ENCODE measurements around the gene OTOP2.
"Not testable (repeated sequence)": the region's sequence is repeated elsewhere in the genome, so short reads cannot be mapped to it uniquely, and the experiment has no call there.

Gene OTOP2

GRCh38 chr17:74901353-74902135 lies 22.5 kb upstream of the OTOP2 start:
- no peak for DNase-seq

GRCh38 chr17:74903034-74903433 lies 21.0 kb upstream of the OTOP2 start:
- no peak for DNase-seq

- DNase-seq = no peak
Measured at GRCh38 chr17:74903671-74904070, 20.4 kb upstream of the OTOP2 start.

GRCh38 chr17:74904687-74905409 lies 19.2 kb upstream of the OTOP2 start:
- no peak for DNase-seq

GRCh38 chr17:74906214-74906793 lies 17.8 kb upstream of the OTOP2 start:
- not testable (repeated sequence) for DNase-seq

GRCh38 chr17:74907012-74907411 lies 17.1 kb upstream of the OTOP2 start:
- DNase-seq = no peak

GRCh38 chr17:74909097-74909496 lies 15.0 kb upstream of the OTOP2 start:
- DNase-seq = not testable (repeated sequence)

- not testable (repeated sequence) for DNase-seq
Measured at GRCh38 chr17:74911423-74911822, 12.7 kb upstream of the OTOP2 start.

- no peak for DNase-seq
Measured at GRCh38 chr17:74916136-74916850, 7.8 kb upstream of the OTOP2 start.

- DNase-seq = no peak
Measured at GRCh38 chr17:74916851-74917199, 7.2 kb upstream of the OTOP2 start.

GRCh38 chr17:74917430-74917829 lies 6.6 kb upstream of the OTOP2 start:
- no peak for DNase-seq

GRCh38 chr17:74918906-74919305 lies 5.2 kb upstream of the OTOP2 start:
- no peak for DNase-seq

- peak; percentile 69 for DNase-seq
Measured at GRCh38 chr17:74919440-74920305, 4.4 kb upstream of the OTOP2 start.

- DNase-seq = no peak
Measured at GRCh38 chr17:74920306-74920620, 3.8 kb upstream of the OTOP2 start.

- no peak for DNase-seq
Measured at GRCh38 chr17:74920642-74921025, 3.4 kb upstream of the OTOP2 start.

GRCh38 chr17:74921026-74921681 lies 2.9 kb upstream of the OTOP2 start:
- no peak for DNase-seq

GRCh38 chr17:74921769-74922168 lies 2.3 kb upstream of the OTOP2 start:
- DNase-seq = no peak

GRCh38 chr17:74922172-74922571 lies 1.9 kb upstream of the OTOP2 start:
- no peak for DNase-seq

- no peak for DNase-seq
Measured at GRCh38 chr17:74922694-74923537, 1.2 kb upstream of the OTOP2 start, which contains the start of gene USH1G. TSS of gene USH1G (minus strand) at chr17:74923255. CDS start at chr17:74923073, 182 bp downstream.

- peak; percentile 89 for DNase-seq
Measured at GRCh38 chr17:74923538-74924249, 379 bp upstream of the OTOP2 start.
